DND-41 (cell line): Measurements from ENCODE around the gene HOPX.

Experiments
- ATAC-seq: fragments of 200-7000 bp; cut with Tn5 transposase; 3 replicates; pipeline ENCODE4 v1.9.1; 2021; ENCODE audit warnings: low read depth; ENCODE audit not compliant: insufficient read depth
- DNase-seq: peaks from one replicate; pipeline ENCODE4 v3.0.0-alpha.2; 2020
- H2AFZ ChIP-seq: 2 replicates; pipeline ENCODE4 v1.6.0; 2012; ENCODE audit warnings: low read depth, low read length
- H3K27ac ChIP-seq: 2 replicates; pipeline ENCODE4 v1.5.1; 2012; ENCODE audit warnings: low read length, inconsistent platforms
- H3K27me3 ChIP-seq: fragments of 200-600 bp; sonication (generic); 2 replicates; pipeline ENCODE4 v1.6.0; 2012; ENCODE audit warnings: low read length, mild to moderate bottlenecking, inconsistent platforms; ENCODE audit not compliant: insufficient read depth, poor library complexity
- H3K36me3 ChIP-seq: 2 replicates; pipeline ENCODE4 v1.5.1; 2012; ENCODE audit warnings: low read length, inconsistent platforms; ENCODE audit not compliant: insufficient read depth
- H3K4me1 ChIP-seq: 2 replicates; pipeline ENCODE4 v1.5.1; 2012; ENCODE audit warnings: mild to moderate bottlenecking, low read length; ENCODE audit not compliant: insufficient read depth
- H3K4me2 ChIP-seq: 2 replicates; pipeline ENCODE4 v1.6.0; 2012; ENCODE audit warnings: mild to moderate bottlenecking, moderate library complexity, low read length, inconsistent platforms; ENCODE audit not compliant: insufficient read depth
- H3K4me3 ChIP-seq, 2 experiments: fragments of 200-600 bp in 1 of 2; shearing (Covaris generic) in 1 of 2; 2 replicates each; pipeline ENCODE4 v1.5.1; 2012 to 2016; ENCODE audit warnings: inconsistent platforms in 2 of 2, low read length in 2 of 2, mild to moderate bottlenecking in 2 of 2, low read depth in 1 of 2, moderate library complexity in 1 of 2
- H3K79me2 ChIP-seq: 2 replicates; pipeline ENCODE4 v1.6.0; 2012; ENCODE audit warnings: low read length, inconsistent platforms; ENCODE audit not compliant: insufficient read depth
- H3K9ac ChIP-seq: 2 replicates; pipeline ENCODE4 v1.6.0; 2012; ENCODE audit warnings: low read depth, mild to moderate bottlenecking, inconsistent platforms, low read length, moderate library complexity
- H3K9me3 ChIP-seq: 2 replicates; pipeline ENCODE4 v1.5.1; 2012; ENCODE audit warnings: low read length, moderate library complexity, mild to moderate bottlenecking, inconsistent platforms; ENCODE audit not compliant: insufficient read depth, severe bottlenecking
- H4K20me1 ChIP-seq: 2 replicates; pipeline ENCODE4 v1.6.0; 2012; ENCODE audit warnings: low read length; ENCODE audit not compliant: insufficient read depth
- CTCF ChIP-seq: IDR thresholded peaks from 2 replicates; pipeline ENCODE4 v1.5.1; 2012; ENCODE audit warnings: borderline replicate concordance, low read length, moderate library complexity, mild to moderate bottlenecking; ENCODE audit not compliant: poor library complexity, severe bottlenecking; ENCODE audit errors: extremely low read depth
- EZH2 ChIP-seq: IDR thresholded peaks from 3 replicates; pipeline ENCODE4 v1.6.1; 2012; ENCODE audit warnings: borderline replicate concordance, low read depth, mild to moderate bottlenecking, moderate library complexity, low read length, inconsistent platforms; ENCODE audit not compliant: severe bottlenecking

HOPX gene

DNA sequence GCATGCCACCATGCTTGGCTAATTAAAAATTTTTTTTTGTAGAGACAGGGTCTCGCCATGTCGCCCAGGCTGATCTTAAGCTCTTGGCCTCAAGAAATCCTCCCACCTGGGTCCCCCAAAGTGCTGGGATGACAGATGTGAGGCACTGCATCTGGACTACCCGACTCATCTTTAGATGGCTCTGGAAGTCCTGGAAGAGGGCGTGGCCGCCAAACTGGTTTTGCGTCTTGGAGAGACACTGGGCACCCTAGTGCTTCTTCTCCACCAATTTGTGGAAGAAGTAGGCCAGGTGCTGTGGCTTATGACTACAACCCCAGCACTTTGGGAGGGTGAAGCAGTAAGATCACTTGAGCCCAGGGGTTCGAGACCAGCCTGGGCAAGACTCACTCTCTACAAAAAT, 47.6 kb downstream of the HOPX start:
- no peaks in the 10 kb centered on the region for H3K4me1 ChIP-seq

DNA sequence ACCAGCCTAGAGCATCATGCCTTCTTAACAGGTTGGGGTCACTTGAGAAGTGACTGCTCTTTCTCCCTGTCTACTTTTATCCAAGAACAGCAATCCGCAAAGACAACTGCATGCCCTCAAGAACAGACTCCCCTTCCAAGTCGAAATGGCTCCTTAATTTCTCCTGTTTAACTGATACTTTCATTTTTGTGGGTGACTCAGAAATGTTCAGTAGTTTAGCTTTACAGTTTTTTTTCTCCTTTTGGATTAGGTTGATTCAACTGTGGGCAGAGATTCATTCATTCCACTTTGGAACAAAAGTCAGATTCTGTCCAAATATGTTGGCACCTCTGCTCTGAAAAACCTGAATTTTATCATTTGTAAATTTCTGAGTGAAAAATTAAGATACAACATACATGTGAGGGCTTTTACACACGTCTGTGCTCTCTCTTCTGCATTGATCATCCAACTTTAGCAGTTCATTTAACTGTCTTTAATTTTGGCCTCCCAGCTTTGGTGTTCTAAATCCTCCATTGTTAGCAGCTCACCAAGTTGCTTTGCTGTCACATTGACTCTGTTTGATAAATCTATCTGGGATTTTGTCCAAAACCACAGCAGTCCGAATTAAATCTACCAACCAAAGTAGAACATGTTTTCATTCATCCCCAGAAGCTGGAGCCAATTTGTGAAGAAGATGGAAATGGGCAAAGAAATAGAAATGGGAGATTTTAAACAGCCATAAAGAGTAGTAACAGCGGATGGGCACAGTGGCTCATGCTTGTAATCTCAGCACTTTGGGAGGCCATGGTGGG, 50.0 kb downstream of the HOPX start:
- H3K4me3 ChIP-seq: no peak overlapping the region
- no peaks in the 10 kb centered on the region for H4K20me1 ChIP-seq
- H3K9ac ChIP-seq: no peak overlapping the region
- ATAC-seq (no peak), DNase-seq (no peak)
- no peak overlapping the region for H3K4me2 ChIP-seq
- no peaks in the 10 kb centered on the region for H3K27me3 ChIP-seq
- no peaks in the 10 kb centered on the region for H3K4me1 ChIP-seq
- H3K9me3 ChIP-seq: peaks cover 3% of the 10 kb centered on the region
- TF ChIP-seq CTCF: no peak
- no peak for TF ChIP-seq EZH2
- no peak overlapping the region for H2AFZ ChIP-seq
- no peaks in the 10 kb centered on the region for H3K79me2 ChIP-seq
- no peak overlapping the region for H3K27ac ChIP-seq
- no peaks in the 10 kb centered on the region for H3K36me3 ChIP-seq

More for the DNA sequence above, 47.6 kb downstream of the HOPX start:
- no peaks in the 10 kb centered on the region for H3K79me2 ChIP-seq
- no peak overlapping the region for H3K9ac ChIP-seq
- H3K9me3 ChIP-seq: no peaks in the 10 kb centered on the region
- H3K36me3 ChIP-seq: no peaks in the 10 kb centered on the region
- H4K20me1 ChIP-seq: no peaks in the 10 kb centered on the region
- no peak overlapping the region for H2AFZ ChIP-seq
- H3K4me2 ChIP-seq: no peak overlapping the region
- DNase-seq: no peak
- no peak overlapping the region for H3K27ac ChIP-seq
- no peak overlapping the region for H3K4me3 ChIP-seq
- no peaks in the 10 kb centered on the region for H3K27me3 ChIP-seq
- no peak for ATAC-seq
- TF ChIP-seq CTCF (no peak), EZH2 (no peak)

- Histone ChIP-seq H3K4me2 (no peak overlapping the region), H3K4me1 (no peaks in the 10 kb centered on the region), H3K9me3 (peaks cover 8% of the 10 kb centered on the region), H2AFZ (no peak overlapping the region), H3K9ac (no peak overlapping the region), H3K79me2 (no peaks in the 10 kb centered on the region), H3K27me3 (no peaks in the 10 kb centered on the region), H3K27ac (no peak overlapping the region), H3K4me3 (no peak overlapping the region), H3K36me3 (no peaks in the 10 kb centered on the region), H4K20me1 (no peaks in the 10 kb centered on the region)
- no peak for TF ChIP-seq CTCF
- TF ChIP-seq EZH2: no peak
- ATAC-seq (no peak), DNase-seq (no peak)
Measured at GRCh38 chr4:56628592-56628991, 52.5 kb downstream of the HOPX start.

DNA sequence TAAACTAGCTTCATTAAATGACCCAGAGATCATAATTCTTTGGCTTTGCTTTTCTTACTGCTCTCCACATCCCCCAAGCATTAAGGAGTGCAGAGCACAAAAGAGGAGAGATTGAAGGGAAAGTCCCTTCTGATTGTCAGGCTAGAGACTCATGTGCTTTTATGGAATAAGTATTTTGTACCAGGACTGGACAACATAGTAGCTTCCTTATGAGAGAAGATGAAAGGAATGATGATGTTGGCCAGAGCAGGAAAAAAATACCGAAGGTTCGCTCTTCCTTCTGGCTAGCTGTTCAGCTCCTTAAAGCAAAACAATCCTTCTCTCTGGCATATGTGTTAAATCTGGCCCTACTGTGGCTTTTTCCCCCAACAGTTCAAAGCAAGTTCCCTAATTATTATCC, 53.1 kb downstream of the HOPX start:
- Histone ChIP-seq H3K36me3 (no peaks in the 10 kb centered on the region), H2AFZ (no peak overlapping the region), H4K20me1 (no peaks in the 10 kb centered on the region), H3K27me3 (no peaks in the 10 kb centered on the region), H3K4me1 (no peaks in the 10 kb centered on the region), H3K9me3 (peaks cover 8% of the 10 kb centered on the region), H3K4me2 (no peak overlapping the region), H3K79me2 (no peaks in the 10 kb centered on the region), H3K4me3 (no peak overlapping the region), H3K27ac (no peak overlapping the region), H3K9ac (no peak overlapping the region)
- DNase-seq: no peak
- TF ChIP-seq EZH2: no peak
- no peak for TF ChIP-seq CTCF
- ATAC-seq: no peak
